Measurements from ENCODE around the gene HMGB1. TPM values are rescaled to one million over a fixed set of nuclear protein-coding genes. Genes with fewer than 3 reads are reported as not detected.

Gene HMGB1
- polyA plus RNA-seq, 2 of the 4 experiments (the other 2 are of a cell fraction): 353 to 641 TPM

- POLR2A ChIA-PET: no interaction called here
- TF ChIP-seq MAZ (IDR thresholded peaks at IDR 0.05; ENCODE audit: borderline replicate concordance, low read depth, low read length) (no peak), MAX (IDR thresholded peaks at IDR 0.05) (no peak), ATOH8 (CRISPR knock-in tag; IDR thresholded peaks at IDR 0.05; ENCODE audit: low read depth) (no peak), GATA3 (IDR thresholded peaks at IDR 0.05; ENCODE audit: borderline replicate concordance) (no peak), FOSB (CRISPR knock-in tag; IDR thresholded peaks at IDR 0.05) (no peak)
- Histone ChIP-seq H3K4me2 (no peak overlapping the region), H3K4me3 (no peak overlapping the region), H3K27ac (no peak overlapping the region), H3K4me1 (no peaks in the 10 kb centered on the region), H3K9me3 (no peaks in the 10 kb centered on the region)
- FAIRE-seq: no peak
- 71% methylated on average over 8 of the region's 8 CpGs for WGBS (ENCODE audit: missing lambda C conversion rate)
- no peak for DNase-seq (ENCODE audit: low read depth in 1 of 2, low spot score in 1 of 2)
- CTCF ChIA-PET: no interaction called here
- ATAC-seq: no peak
These were observed 24.6 kb downstream of the HMGB1 start for GRCh38 chr13:30440910-30441703.

- TF ChIP-seq POLR2AphosphoS2 (conservative IDR thresholded peaks at IDR 0.05; ENCODE audit: low read length) (no peak), HDAC2 (IDR thresholded peaks at IDR 0.05) (no peak), CBX8 (IDR thresholded peaks at IDR 0.05) (no peak), RFX5 (IDR thresholded peaks at IDR 0.05) (no peak), ELK1 (IDR thresholded peaks at IDR 0.05; ENCODE audit: low read depth, low read length) (no peak), BHLHE40 (IDR thresholded peaks at IDR 0.05; ENCODE audit: low read depth, low read length) (no peak), NFE2L2 (conservative IDR thresholded peaks at IDR 0.05; ENCODE audit: low read length) (no peak), ZNF302 (CRISPR knock-in tag; IDR thresholded peaks at IDR 0.05) (no peak), RAD21 (conservative IDR thresholded peaks at IDR 0.05 in 1 of 2, IDR thresholded peaks at IDR 0.05 in 1 of 2) (no peak), MYC (IDR thresholded peaks at IDR 0.05; ENCODE audit: borderline replicate concordance, low read length) (no peak)
- no peak for DNase-seq (ENCODE audit: low read depth in 1 of 2, low spot score in 1 of 2)
- WGBS (ENCODE audit: missing lambda C conversion rate): 84% methylated on average over 3 of the region's 3 CpGs
- no peak for ATAC-seq
- CTCF ChIA-PET: no interaction called here
- POLR2A ChIA-PET: no interaction called here
- FAIRE-seq: no peak
- Histone ChIP-seq H3K4me1 (no peaks in the 10 kb centered on the region), H3K27ac (no peak overlapping the region), H3K4me2 (no peak overlapping the region), H3K9me3 (no peaks in the 10 kb centered on the region), H3K4me3 (no peak overlapping the region)
These were observed 27.4 kb downstream of the HMGB1 start for GRCh38 chr13:30438286-30438685.

- CTCF ChIA-PET: no interaction called here
These were observed 28.6 kb downstream of the HMGB1 start for GRCh38 chr13:30437177-30437576.

GRCh38 chr13:30435911-30436451 lies 29.8 kb downstream of the HMGB1 start:
- POLR2A ChIA-PET: no interaction called here
- FAIRE-seq (no peak), ATAC-seq (no peak), DNase-seq (ENCODE audit: low read depth in 1 of 2, low spot score in 1 of 2) (no peak)
- 65% methylated on average over 3 of the region's 3 CpGs for WGBS (ENCODE audit: missing lambda C conversion rate)
- Histone ChIP-seq H3K4me3 (no peak overlapping the region), H3K9me3 (no peaks in the 10 kb centered on the region), H3K4me2 (no peak overlapping the region), H3K27ac (no peak overlapping the region), H3K4me1 (peaks cover 12% of the 10 kb centered on the region)
- CTCF ChIA-PET: no interaction called here
- TF ChIP-seq RAD21 (conservative IDR thresholded peaks at IDR 0.05 in 1 of 2, IDR thresholded peaks at IDR 0.05 in 1 of 2) (no peak), BCL3 (IDR thresholded peaks at IDR 0.05) (no peak), HEYL (CRISPR knock-in tag; IDR thresholded peaks at IDR 0.05) (no peak), RFX5 (IDR thresholded peaks at IDR 0.05) (no peak), CBX8 (IDR thresholded peaks at IDR 0.05) (no peak), ZFP36 (IDR thresholded peaks at IDR 0.05; ENCODE audit: borderline replicate concordance, partially characterized antibody) (no peak), EHF (CRISPR knock-in tag; IDR thresholded peaks at IDR 0.05) (no peak), FOXS1 (CRISPR knock-in tag; IDR thresholded peaks at IDR 0.05) (no peak), HES2 (IDR thresholded peaks at IDR 0.05) (no peak), POLR2A (IDR thresholded peaks at IDR 0.05; ENCODE audit: low read length) (no peak), HDAC2 (IDR thresholded peaks at IDR 0.05) (no peak), MYC (IDR thresholded peaks at IDR 0.05; ENCODE audit: borderline replicate concordance, low read length) (no peak), FOSL2 (IDR thresholded peaks at IDR 0.05) (no peak), FOSL2 (CRISPR knock-in tag; IDR thresholded peaks at IDR 0.05) (no peak), NFE2L2 (conservative IDR thresholded peaks at IDR 0.05; ENCODE audit: low read length) (no peak), ZSCAN20 (CRISPR knock-in tag; IDR thresholded peaks at IDR 0.05) (no peak), RARB (CRISPR knock-in tag; IDR thresholded peaks at IDR 0.05) (no peak), KDM1A (IDR thresholded peaks at IDR 0.05; ENCODE audit: low read depth) (no peak), CEBPB (IDR thresholded peaks at IDR 0.05) (no peak), ZNF302 (CRISPR knock-in tag; IDR thresholded peaks at IDR 0.05) (no peak)

More at GRCh38 chr13:30437177-30437576, 28.6 kb downstream of the HMGB1 start:
- Histone ChIP-seq H3K4me2 (no peak overlapping the region), H3K4me1 (no peaks in the 10 kb centered on the region; the same call in 1 of the 3 replicates), H3K27ac (no peak overlapping the region), H3K4me3 (no peak overlapping the region), H3K9me3 (no peaks in the 10 kb centered on the region)
- POLR2A ChIA-PET: no interaction called here
- TF ChIP-seq NPAS2 (CRISPR knock-in tag; IDR thresholded peaks at IDR 0.05; ENCODE audit: borderline replicate concordance): no peak
- no peak for TF ChIP-seq HEYL (CRISPR knock-in tag; IDR thresholded peaks at IDR 0.05)
- ATAC-seq: no peak
- 90% methylated on average over 8 of the region's 8 CpGs for WGBS (ENCODE audit: missing lambda C conversion rate)
- no peak for FAIRE-seq
- DNase-seq (ENCODE audit: low read depth in 1 of 2, low spot score in 1 of 2): no peak
